HCT116 (cell line): ENCODE results near the gene HTRA3.

Source experiments
- CTCF ChIP-seq, 3 experiments: fragments of 200-600 bp in 1 of 3; sonication (generic) in 1 of 3; IDR thresholded peaks in 2 of 3; conservative IDR thresholded peaks in 1 of 3; 2 replicates each; pipeline ENCODE4 v1.5.1; 2012 to 2017; ENCODE audit warnings: low read depth in 2 of 3, low read length in 2 of 3, antibody characterized with exemption in 1 of 3, borderline replicate concordance in 1 of 3, control low read depth in 1 of 3, mild to moderate bottlenecking in 1 of 3, mixed read lengths in 1 of 3, mixed run types in 1 of 3, moderate library complexity in 1 of 3; ENCODE audit not compliant: insufficient read depth in 1 of 3
- ELF1 ChIP-seq: IDR thresholded peaks from 2 replicates; pipeline ENCODE4 v1.6.1; 2012; ENCODE audit warnings: low read depth, borderline replicate concordance
- EZH2 ChIP-seq: fragments of 200-600 bp; sonication (generic); IDR thresholded peaks from 2 replicates; pipeline ENCODE4 v1.6.1; 2017; ENCODE audit warnings: antibody characterized with exemption, mixed run types
- EZH2phosphoT487 ChIP-seq: fragments of 200-600 bp; IDR thresholded peaks from 2 replicates; pipeline ENCODE4 v1.6.1; 2018; ENCODE audit warnings: antibody characterized with exemption, borderline replicate concordance
- POLR2A ChIP-seq: IDR thresholded peaks from 2 replicates; pipeline ENCODE4 v1.7.0; 2011; ENCODE audit warnings: borderline replicate concordance; ENCODE audit not compliant: insufficient read depth, insufficient read length; ENCODE audit errors: extremely low read depth
- POLR2AphosphoS5 ChIP-seq: IDR thresholded peaks from 2 replicates; pipeline ENCODE4 v1.6.1; 2011; ENCODE audit warnings: mild to moderate bottlenecking, low read depth, low read length, moderate library complexity
- REST ChIP-seq: IDR thresholded peaks from 2 replicates; pipeline ENCODE4 v1.6.1; 2012; ENCODE audit warnings: low read depth
- TCF7L2 ChIP-seq: IDR thresholded peaks from 2 replicates; pipeline ENCODE4 v1.7.0; 2011; ENCODE audit warnings: borderline replicate concordance, inconsistent platforms; ENCODE audit not compliant: insufficient read depth, insufficient read length; ENCODE audit errors: extremely low read depth
- ZBTB33 ChIP-seq: IDR thresholded peaks from 2 replicates; pipeline ENCODE4 v1.6.1; 2011; ENCODE audit warnings: mild to moderate bottlenecking, low read length, moderate library complexity; ENCODE audit not compliant: insufficient replicate concordance; ENCODE audit errors: extremely low read depth
- ZFX ChIP-seq: fragments of 450-650 bp; IDR thresholded peaks from 2 replicates; pipeline ENCODE4 v1.6.1; 2017
- ZNF274 ChIP-seq: fragments of 200-500 bp; sonication (Bioruptor generic); IDR thresholded peaks from 2 replicates; pipeline ENCODE4 v1.6.1; 2014; ENCODE audit warnings: mild to moderate bottlenecking, low read depth, low read length, inconsistent platforms

GRCh38 chr4:8329560-8329858 lies 60.0 kb downstream of the HTRA3 start:
- no peak for TF ChIP-seq CTCF (IDR thresholded peaks at IDR 0.05 in 2 of 3, conservative IDR thresholded peaks at IDR 0.05 in 1 of 3; ENCODE audit: borderline replicate concordance in 1 of 3, insufficient read depth in 1 of 3, low read depth in 2 of 3, low read length in 2 of 3)
- no peak for TF ChIP-seq REST
- TF ChIP-seq ELF1 = no peak
- TF ChIP-seq EZH2 = no peak
- no peak for TF ChIP-seq ZNF274
- no peak for TF ChIP-seq POLR2AphosphoS5
- no peak for TF ChIP-seq TCF7L2
- TF ChIP-seq ZBTB33 = no peak
- TF ChIP-seq ZFX = no peak
- no peak for TF ChIP-seq EZH2phosphoT487
- TF ChIP-seq POLR2A = no peak
